Measurements from ENCODE around the gene TRPM3.

GRCh38 chr9:70601000-70601951, 520.1 kb downstream of the TRPM3 start:
- TF ChIP-seq, protein P1, sequence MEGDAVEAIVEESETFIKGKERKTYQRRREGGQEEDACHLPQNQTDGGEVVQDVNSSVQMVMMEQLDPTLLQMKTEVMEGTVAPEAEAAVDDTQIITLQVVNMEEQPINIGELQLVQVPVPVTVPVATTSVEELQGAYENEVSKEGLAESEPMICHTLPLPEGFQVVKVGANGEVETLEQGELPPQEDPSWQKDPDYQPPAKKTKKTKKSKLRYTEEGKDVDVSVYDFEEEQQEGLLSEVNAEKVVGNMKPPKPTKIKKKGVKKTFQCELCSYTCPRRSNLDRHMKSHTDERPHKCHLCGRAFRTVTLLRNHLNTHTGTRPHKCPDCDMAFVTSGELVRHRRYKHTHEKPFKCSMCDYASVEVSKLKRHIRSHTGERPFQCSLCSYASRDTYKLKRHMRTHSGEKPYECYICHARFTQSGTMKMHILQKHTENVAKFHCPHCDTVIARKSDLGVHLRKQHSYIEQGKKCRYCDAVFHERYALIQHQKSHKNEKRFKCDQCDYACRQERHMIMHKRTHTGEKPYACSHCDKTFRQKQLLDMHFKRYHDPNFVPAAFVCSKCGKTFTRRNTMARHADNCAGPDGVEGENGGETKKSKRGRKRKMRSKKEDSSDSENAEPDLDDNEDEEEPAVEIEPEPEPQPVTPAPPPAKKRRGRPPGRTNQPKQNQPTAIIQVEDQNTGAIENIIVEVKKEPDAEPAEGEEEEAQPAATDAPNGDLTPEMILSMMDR (conservative IDR thresholded peaks at IDR 0.05; ENCODE audit: low read depth, low read length) = no peak
- TF ChIP-seq EZH2 (IDR thresholded peaks at IDR 0.05; ENCODE audit: low read length, unreplicated experiment) = no peak

Measured in PC-3 (cell line).